DOHH2 (cell line): ENCODE data around the gene SMARCC1.
A peak's percentile ranks its signal among the peaks of the same experiment; 100 is the strongest.

Experiments
- H3F3A ChIP-seq: fragments of 200-600 bp; sonication (generic), shearing (Covaris generic); 2 replicates; pipeline ENCODE4 v1.6.0; 2016; ENCODE audit warnings: antibody characterized with exemption, mild to moderate bottlenecking; ENCODE audit not compliant: control insufficient read depth, insufficient read depth
- H3K27ac ChIP-seq: fragments of 200-600 bp; sonication (generic); 2 replicates; pipeline ENCODE4 v1.5.1; 2014; ENCODE audit warnings: low read depth, mild to moderate bottlenecking, low read length, moderate library complexity
- H3K27me3 ChIP-seq: fragments of 200-600 bp; sonication (generic); 2 replicates; pipeline ENCODE4 v1.6.1; 2014; ENCODE audit warnings: mild to moderate bottlenecking, low read length, mixed read lengths; ENCODE audit not compliant: control insufficient read depth
- H3K36me3 ChIP-seq: fragments of 200-600 bp; sonication (generic); 2 replicates; pipeline ENCODE4 v1.6.1; 2014; ENCODE audit warnings: mild to moderate bottlenecking, low read length, moderate library complexity, mixed read lengths; ENCODE audit not compliant: control insufficient read depth
- H3K4me1 ChIP-seq: fragments of 200-600 bp; sonication (generic); 2 replicates; pipeline ENCODE4 v1.6.1; 2014; ENCODE audit warnings: mild to moderate bottlenecking, low read length, mixed read lengths; ENCODE audit not compliant: control insufficient read depth
- H3K4me2 ChIP-seq: fragments of 200-600 bp; sonication (generic); 2 replicates; pipeline ENCODE4 v1.6.0; 2014; ENCODE audit warnings: mild to moderate bottlenecking, low read length, moderate library complexity
- H3K4me3 ChIP-seq: fragments of 200-600 bp; sonication (generic); 2 replicates; pipeline ENCODE4 v1.5.1; 2014; ENCODE audit warnings: mild to moderate bottlenecking, low read length, mixed read lengths
- H3K79me2 ChIP-seq: fragments of 200-600 bp; sonication (generic); 2 replicates; pipeline ENCODE4 v1.6.1; 2014; ENCODE audit warnings: mild to moderate bottlenecking, low read length, mixed read lengths; ENCODE audit not compliant: control insufficient read depth
- H3K9me2 ChIP-seq: fragments of 200-600 bp; sonication (generic); replicated peaks from 2 replicates; pipeline ENCODE4 v1.6.1; 2014; ENCODE audit warnings: mild to moderate bottlenecking, low read length, mixed read lengths; ENCODE audit not compliant: control insufficient read depth
- H3K9me3 ChIP-seq: fragments of 200-600 bp; sonication (generic); 2 replicates; pipeline ENCODE4 v1.6.1; 2014; ENCODE audit warnings: antibody characterized with exemption, low read length, mixed read lengths; ENCODE audit not compliant: control insufficient read depth, insufficient read depth
- H4K20me1 ChIP-seq: fragments of 200-600 bp; sonication (generic); 2 replicates; pipeline ENCODE4 v1.6.0; 2014; ENCODE audit warnings: low read depth, mild to moderate bottlenecking, antibody characterized with exemption, low read length, moderate library complexity; ENCODE audit not compliant: control insufficient read depth, insufficient read depth
- CTCF ChIP-seq: fragments of 200-600 bp; sonication (generic); IDR thresholded peaks from one replicate; pipeline ENCODE4 v1.5.1; 2014; ENCODE audit warnings: antibody characterized with exemption, mild to moderate bottlenecking, low read depth, low read length; ENCODE audit not compliant: poor library complexity, severe bottlenecking
- EZH2phosphoT487 ChIP-seq: fragments of 200-600 bp; sonication (generic); IDR thresholded peaks from 2 replicates; pipeline ENCODE4 v1.6.1; 2017; ENCODE audit warnings: borderline replicate concordance, mild to moderate bottlenecking, antibody characterized with exemption, low read length, moderate library complexity, mixed read lengths

The SMARCC1 gene

DNA sequence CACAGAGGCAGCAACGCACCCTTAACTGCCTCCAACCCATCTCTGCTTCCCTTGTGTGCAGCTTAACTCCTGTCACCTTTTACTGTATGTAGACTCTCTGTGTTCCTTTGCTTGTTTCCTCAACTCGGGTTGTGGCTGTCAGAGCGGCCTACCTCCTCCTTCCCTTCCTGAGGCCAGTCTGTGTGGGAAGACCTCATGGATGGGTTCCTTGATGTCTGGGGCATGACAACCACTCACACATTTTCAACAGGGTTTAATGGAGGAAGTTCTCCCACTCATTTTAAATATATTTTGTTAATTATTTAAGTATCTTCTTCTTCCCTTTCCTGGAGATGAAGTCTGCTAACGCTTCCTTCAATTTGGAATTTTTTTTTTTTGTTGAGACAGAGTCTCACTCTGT lies 201.2 kb downstream of the SMARCC1 start:
- Histone ChIP-seq H3K36me3 (peaks cover 5% of the 10 kb centered on the region), H3K9me3 (no peaks in the 10 kb centered on the region), H3K27ac (no peak overlapping the region), H3F3A (peaks cover 21% of the 10 kb centered on the region), H4K20me1 (peaks cover 3% of the 10 kb centered on the region; the same call in 1 of the 2 replicates), H3K79me2 (no peaks in the 10 kb centered on the region), H3K9me2 (no peaks in the 10 kb centered on the region), H3K4me3 (no peak overlapping the region), H3K4me2 (no peak overlapping the region), H3K4me1 (peaks cover 5% of the 10 kb centered on the region; the same call in 1 of the 2 replicates), H3K27me3 (peaks cover 27% of the 10 kb centered on the region)
- no peak for TF ChIP-seq EZH2phosphoT487
- no peak for TF ChIP-seq CTCF

DNA sequence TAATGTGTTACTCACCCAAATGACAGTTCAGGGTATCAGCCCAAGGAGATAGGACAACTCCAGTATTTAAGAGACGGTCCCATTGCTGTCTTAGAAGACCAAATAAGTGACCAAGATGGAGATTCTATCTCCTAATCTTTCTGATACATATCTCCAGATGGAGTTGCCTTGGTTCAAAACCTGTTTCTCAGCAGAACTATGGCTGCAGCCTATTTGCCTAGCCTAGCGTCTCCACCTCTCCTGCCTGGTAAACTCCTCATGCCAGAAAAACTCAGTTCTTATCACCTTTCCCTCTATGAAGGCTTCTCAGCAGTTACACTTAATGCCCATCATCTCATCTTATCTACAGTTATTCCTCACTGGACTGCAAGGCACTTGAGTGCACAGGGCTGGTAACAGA lies 201.8 kb downstream of the SMARCC1 start:
- Histone ChIP-seq H3K36me3 (no peaks in the 10 kb centered on the region), H3K27ac (no peak overlapping the region), H3K27me3 (peaks cover 27% of the 10 kb centered on the region), H3K9me2 (no peaks in the 10 kb centered on the region), H4K20me1 (peaks cover 3% of the 10 kb centered on the region; the same call in 1 of the 2 replicates), H3K4me2 (no peak overlapping the region), H3K4me1 (peaks cover 5% of the 10 kb centered on the region; the same call in 1 of the 2 replicates), H3K9me3 (no peaks in the 10 kb centered on the region), H3K4me3 (no peak overlapping the region), H3F3A (peaks cover 21% of the 10 kb centered on the region), H3K79me2 (no peaks in the 10 kb centered on the region)
- no peak for TF ChIP-seq EZH2phosphoT487
- no peak for TF ChIP-seq CTCF

DNA sequence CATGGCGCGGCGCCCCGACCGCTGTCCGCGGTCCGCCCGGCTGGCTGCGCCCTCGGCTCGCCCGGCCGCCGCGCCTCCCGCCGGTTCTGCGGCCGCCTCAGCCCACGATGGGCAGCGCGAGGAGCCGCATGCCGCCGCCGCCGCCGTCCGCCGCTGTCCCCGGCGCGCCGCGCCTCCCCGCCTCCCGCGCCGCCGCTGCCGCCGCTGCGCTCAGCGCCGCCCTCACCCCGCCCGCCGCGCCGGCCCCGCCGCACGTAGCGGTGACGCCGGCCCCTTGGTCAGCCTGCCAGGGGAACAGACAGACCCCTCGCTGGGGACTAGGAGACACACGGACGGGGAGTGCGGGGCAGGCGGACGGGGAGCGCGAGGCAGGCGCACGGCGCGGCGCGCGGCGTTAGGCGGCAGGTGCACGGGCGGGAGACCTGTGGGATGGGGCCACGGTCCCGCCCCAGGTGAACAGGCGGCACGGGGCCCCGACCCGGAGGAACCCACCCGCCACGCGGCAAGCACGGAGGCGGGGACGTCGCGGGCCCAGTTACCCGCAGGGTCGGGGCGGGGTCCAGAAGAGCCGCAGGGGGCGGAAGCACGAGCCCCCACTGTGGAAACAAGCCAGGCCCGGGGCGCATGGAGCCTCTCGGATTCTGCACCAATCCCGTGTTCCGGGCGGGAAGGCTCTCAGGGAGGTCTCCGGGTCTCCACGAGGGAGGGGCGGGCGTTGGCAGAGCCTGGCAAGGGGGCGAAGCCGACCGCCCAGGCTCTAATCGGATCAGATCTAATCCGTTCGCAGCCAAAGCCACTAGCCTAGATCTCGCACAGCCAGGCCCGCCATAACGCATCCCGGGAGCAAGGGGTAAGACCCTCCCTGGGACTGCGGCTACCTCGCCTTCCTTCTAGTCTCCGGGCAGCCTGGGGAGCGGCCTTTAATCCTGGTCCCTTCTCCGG lies 202.7 kb downstream of the SMARCC1 start, which contains the start of gene CSPG5:
Gene CSPG5 (minus strand): TSS at position 175 of the 942 bp plus-strand sequence. CDS start 172 bp downstream, at position 3.
- Histone ChIP-seq H3K4me3 (peak within 1 kb of the TSS; percentile 66), H3K79me2 (no peaks in the 10 kb centered on the region), H3K36me3 (no peaks in the 10 kb centered on the region), H3F3A (peaks cover 21% of the 10 kb centered on the region), H3K27me3 (peaks cover 29% of the 10 kb centered on the region), H4K20me1 (peaks cover 3% of the 10 kb centered on the region; the same call in 1 of the 2 replicates), H3K4me2 (peak within 1 kb of the TSS; percentile 79), H3K9me3 (no peaks in the 10 kb centered on the region), H3K4me1 (peaks cover 5% of the 10 kb centered on the region; the same call in 1 of the 2 replicates), H3K9me2 (no peaks in the 10 kb centered on the region), H3K27ac (no peak within 1 kb of the TSS)
- TF ChIP-seq EZH2phosphoT487: peak; percentile 89; the same call in 1 of the 2 replicates
- no peak for TF ChIP-seq CTCF
